Left ventricle myocardium inferior (tissue), 1 donor: Measurements from ENCODE around the gene IPPK. TPM values are rescaled to one million over a fixed set of nuclear protein-coding genes. Genes with fewer than 3 reads are reported as not detected.
"Not testable (repeated sequence)": the region's sequence is repeated elsewhere in the genome, so short reads cannot be mapped to it uniquely, and the experiment has no call there.

Experiments
- DNase-seq: peaks from one replicate; pipeline ENCODE4 v3.0.0-alpha.2; 2020
- H3K27ac ChIP-seq: fragments of 200-600 bp; replicated peaks from 2 replicates; pipeline ENCODE4 v1.8.0; 2021
- H3K27me3 ChIP-seq: fragments of 200-600 bp; 2 replicates; pipeline ENCODE4 v1.8.0; 2021; ENCODE audit warnings: low read depth
- H3K36me3 ChIP-seq: fragments of 200-600 bp; 2 replicates; pipeline ENCODE4 v1.8.0; 2021
- H3K4me1 ChIP-seq: fragments of 200-600 bp; 2 replicates; pipeline ENCODE4 v1.8.0; 2021
- H3K4me3 ChIP-seq: fragments of 200-600 bp; 2 replicates; pipeline ENCODE4 v1.8.0; 2021; ENCODE audit warnings: mild to moderate bottlenecking, moderate library complexity
- H3K9me3 ChIP-seq: fragments of 200-600 bp; replicated peaks from 2 replicates; pipeline ENCODE4 v1.8.0; 2021
- intact Hi-C: fragments of 100-400 bp; cut with micrococcal nuclease; formaldehyde crosslinking; loops from one replicate; pipeline ENCODE4 v1.11.0; 2022
- total RNA-seq: library from RNA; stranded (reverse); fragmentation: NEBNext Ultra II Directional; extraction: Animal tissue kit (Norgen Biotek cat#: 25700); gene quantifications from one replicate; pipeline ENCODE4 v1.2.1, GENCODE V29; 2021
- TF ChIP-seq, protein P1 (sequence below): fragments of 200-600 bp; IDR thresholded peaks from 2 replicates; pipeline ENCODE4 v1.8.0; 2021; ENCODE audit warnings: antibody characterized with exemption, mild to moderate bottlenecking, borderline replicate concordance
- donor health status: DM: no; HTN: yes; CAD: no; lungs with severe emphysema.

IPPK gene
- total RNA-seq, 1 donor from 2014 or later = 7.3 TPM

DNA sequence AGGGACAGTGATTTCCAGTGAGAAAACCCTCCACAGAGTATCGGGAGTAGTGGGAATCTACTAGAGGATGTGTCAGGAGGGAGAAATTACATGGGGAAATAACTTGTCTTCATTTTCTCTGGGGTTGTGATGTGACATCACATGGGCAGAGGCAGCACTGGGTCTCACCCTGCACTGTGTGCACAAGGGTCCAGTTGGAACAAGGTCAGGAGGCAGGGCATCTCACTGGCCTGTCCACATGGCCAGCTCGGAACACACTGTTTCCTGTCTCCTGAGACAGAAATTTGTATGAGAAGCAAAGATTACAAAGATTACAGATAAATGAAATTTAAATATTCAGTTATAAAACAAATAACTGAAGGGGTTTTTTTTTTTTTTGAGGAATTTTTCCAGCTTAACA is 71.5 kb downstream of the IPPK start:
- H3K9me3 ChIP-seq = no peaks in the 10 kb centered on the region
- H3K36me3 ChIP-seq = no peaks in the 10 kb centered on the region
- H3K4me1 ChIP-seq = peaks cover 51% of the 10 kb centered on the region
- H3K27me3 ChIP-seq = no peaks in the 10 kb centered on the region
- peak overlapping the region; percentile 84 for H3K27ac ChIP-seq
- intact Hi-C loops = no loop called here
- no peak for DNase-seq
- TF ChIP-seq, protein P1, sequence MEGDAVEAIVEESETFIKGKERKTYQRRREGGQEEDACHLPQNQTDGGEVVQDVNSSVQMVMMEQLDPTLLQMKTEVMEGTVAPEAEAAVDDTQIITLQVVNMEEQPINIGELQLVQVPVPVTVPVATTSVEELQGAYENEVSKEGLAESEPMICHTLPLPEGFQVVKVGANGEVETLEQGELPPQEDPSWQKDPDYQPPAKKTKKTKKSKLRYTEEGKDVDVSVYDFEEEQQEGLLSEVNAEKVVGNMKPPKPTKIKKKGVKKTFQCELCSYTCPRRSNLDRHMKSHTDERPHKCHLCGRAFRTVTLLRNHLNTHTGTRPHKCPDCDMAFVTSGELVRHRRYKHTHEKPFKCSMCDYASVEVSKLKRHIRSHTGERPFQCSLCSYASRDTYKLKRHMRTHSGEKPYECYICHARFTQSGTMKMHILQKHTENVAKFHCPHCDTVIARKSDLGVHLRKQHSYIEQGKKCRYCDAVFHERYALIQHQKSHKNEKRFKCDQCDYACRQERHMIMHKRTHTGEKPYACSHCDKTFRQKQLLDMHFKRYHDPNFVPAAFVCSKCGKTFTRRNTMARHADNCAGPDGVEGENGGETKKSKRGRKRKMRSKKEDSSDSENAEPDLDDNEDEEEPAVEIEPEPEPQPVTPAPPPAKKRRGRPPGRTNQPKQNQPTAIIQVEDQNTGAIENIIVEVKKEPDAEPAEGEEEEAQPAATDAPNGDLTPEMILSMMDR = no peak
- no peak overlapping the region for H3K4me3 ChIP-seq

DNA sequence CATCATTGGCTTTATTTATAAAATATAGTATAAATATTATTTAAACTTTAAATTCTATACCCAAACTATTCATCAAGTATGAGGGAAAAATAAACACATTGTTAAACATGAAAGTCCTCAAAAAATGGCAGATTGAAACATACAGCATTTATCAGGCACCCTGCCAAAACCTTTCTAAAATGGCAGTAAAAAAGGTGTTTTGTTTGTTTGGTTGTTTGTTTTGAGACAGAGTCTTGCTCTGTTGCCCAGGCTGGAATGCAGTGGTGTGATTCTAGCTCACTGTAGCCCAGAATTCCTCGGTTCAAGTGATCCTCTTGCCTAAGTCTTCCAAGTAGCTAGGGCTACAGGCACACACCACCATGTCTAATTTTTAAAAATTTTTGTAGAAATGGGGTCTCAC is 74.0 kb downstream of the IPPK start:
- no peaks in the 10 kb centered on the region for H3K27me3 ChIP-seq
- no peak overlapping the region for H3K4me3 ChIP-seq
- H3K27ac ChIP-seq = peak overlapping the region; percentile 84
- no peaks in the 10 kb centered on the region for H3K36me3 ChIP-seq
- H3K4me1 ChIP-seq = peaks cover 63% of the 10 kb centered on the region
- intact Hi-C loops = no loop called here
- TF ChIP-seq, protein P1 = no peak
- DNase-seq = no peak
- no peaks in the 10 kb centered on the region for H3K9me3 ChIP-seq

DNA sequence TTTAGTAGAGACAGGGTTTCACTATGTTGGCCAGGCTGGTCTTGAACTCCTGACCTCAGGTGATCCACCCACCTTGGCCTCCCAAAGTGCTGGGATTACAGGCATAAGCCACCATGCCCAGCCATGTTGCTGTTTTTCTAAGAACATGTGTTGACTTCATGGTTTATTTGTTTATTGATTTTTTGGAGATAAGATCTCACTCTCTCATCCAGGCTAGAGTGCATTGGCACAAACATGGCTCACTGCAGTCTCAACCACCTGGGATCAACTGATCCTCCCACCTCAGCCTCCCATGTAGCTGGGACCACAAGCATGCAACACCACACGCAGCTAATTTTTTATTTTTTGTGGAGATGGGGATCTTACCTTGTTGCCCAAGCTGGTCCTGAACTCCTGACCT is 74.9 kb downstream of the IPPK start:
- H3K9me3 ChIP-seq, intact Hi-C loops, DNase-seq, H3K4me3 ChIP-seq, H3K27me3 ChIP-seq, H3K36me3 ChIP-seq, H3K27ac ChIP-seq: not testable (repeated sequence)
- H3K4me1 ChIP-seq = peaks cover 67% of the 10 kb centered on the region

DNA sequence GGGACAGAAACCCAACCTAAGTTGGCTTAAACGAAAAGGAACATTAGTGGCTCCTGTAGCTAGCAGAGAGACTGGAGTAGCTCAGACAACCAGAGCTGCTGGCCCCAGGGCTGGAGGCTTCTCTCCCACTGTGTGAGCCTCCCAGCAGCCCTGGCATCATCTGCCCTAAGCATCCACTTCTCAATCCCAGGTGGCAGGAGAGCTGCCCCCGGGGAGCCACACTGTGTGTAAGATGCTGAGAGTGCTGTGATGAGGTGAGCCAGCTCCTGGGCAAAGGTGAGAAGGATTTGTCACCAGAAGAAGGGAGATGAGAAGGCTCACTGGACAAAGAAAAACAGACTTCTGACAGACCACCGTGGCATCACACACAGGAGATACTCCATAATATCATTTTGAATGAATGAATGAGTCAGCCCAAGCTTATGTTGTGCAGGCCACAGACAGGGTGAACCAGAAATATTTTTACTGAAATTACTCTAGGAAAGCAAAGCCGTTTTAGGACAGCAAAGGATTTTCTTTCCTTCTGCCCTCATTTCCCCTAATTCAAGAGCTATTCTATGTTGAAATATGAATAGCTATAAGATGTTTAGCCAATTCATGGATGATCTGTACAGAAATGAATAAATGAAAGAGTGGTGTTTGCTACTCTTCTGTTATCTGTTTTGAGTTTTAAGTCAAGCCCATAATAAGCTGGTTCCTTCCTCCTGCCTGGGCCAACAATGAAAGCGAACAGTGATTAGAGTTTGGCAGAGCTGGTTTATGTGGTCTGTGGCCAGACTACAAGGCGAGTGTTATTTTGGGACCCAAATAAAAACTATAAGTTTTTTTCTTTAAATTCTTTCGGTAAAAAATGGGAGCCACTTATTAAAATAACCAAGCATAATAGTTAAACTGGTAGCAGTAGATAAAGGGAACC is 76.7 kb downstream of the IPPK start:
- intact Hi-C loops = no loop called here
- H3K4me1 ChIP-seq = peaks cover 57% of the 10 kb centered on the region
- no peaks in the 10 kb centered on the region for H3K9me3 ChIP-seq
- peak overlapping the region; percentile 22 for H3K27ac ChIP-seq
- no peak for DNase-seq
- H3K27me3 ChIP-seq = no peaks in the 10 kb centered on the region
- no peaks in the 10 kb centered on the region for H3K36me3 ChIP-seq
- H3K4me3 ChIP-seq = no peak overlapping the region
- TF ChIP-seq, protein P1 = no peak

DNA sequence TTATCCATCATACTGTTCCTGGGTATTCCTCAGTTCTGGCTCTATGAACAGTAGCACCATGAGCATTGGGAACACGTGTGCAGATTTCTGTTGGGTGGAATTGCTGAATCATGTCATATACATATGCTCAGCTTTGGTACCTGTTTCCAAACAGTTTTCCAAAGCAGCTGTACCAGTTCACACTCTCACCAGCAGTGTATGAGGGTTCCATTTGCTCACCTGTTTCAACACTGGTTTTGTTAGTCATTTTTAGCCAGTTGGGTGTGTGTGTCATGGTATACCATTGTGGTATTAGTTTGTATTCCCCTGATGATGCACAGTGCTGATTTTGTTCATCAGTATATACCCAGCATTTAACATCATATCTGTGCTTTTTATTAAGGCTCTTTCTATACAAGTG is 77.4 kb downstream of the IPPK start:
- peaks cover 51% of the 10 kb centered on the region for H3K4me1 ChIP-seq
- intact Hi-C loops = no loop called here
- H3K9me3 ChIP-seq = no peaks in the 10 kb centered on the region
- no peak overlapping the region for H3K4me3 ChIP-seq
- TF ChIP-seq, protein P1 = no peak
- DNase-seq = no peak
- H3K27ac ChIP-seq = peak overlapping the region; percentile 22
- H3K27me3 ChIP-seq = no peaks in the 10 kb centered on the region
- H3K36me3 ChIP-seq = no peaks in the 10 kb centered on the region

DNA sequence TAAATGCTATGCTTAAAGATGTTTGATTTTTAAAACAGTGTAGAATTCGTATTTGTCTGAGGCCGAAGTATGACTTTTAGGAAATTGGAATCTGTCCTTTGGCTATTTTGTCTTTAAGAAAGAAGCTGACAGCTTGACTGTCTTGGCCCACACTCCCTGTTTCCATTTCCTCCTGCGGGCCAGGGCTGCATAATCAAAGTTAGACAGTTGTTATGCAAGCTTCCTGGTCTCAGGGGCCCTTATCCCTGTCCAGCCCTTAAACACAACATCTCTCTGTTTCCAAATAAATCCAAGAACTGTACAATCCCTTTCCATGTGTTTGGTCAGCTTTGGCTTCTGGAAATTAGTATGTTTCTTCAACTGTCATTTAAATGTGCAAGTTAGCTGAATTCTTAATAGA is 79.6 kb downstream of the IPPK start:
- intact Hi-C loops = no loop called here
- Histone ChIP-seq H3K27ac (peak overlapping the region; percentile 68), H3K4me3 (no peak overlapping the region), H3K9me3 (peaks cover 8% of the 10 kb centered on the region), H3K4me1 (peaks cover 40% of the 10 kb centered on the region), H3K27me3 (no peaks in the 10 kb centered on the region), H3K36me3 (no peaks in the 10 kb centered on the region)
- peak; percentile 69 for DNase-seq
- TF ChIP-seq, protein P1 = no peak
